Stimulated activated CD4-positive, alpha-beta T cell treated with anti-CD3 and anti-CD28 coated beads, Interleukin-12 subunit alpha, Interleukin-12 subunit beta, amount 100 ng/mL, for 48 hours (primary cell): ENCODE data around the gene COL17A1.

Source experiments
- DNase-seq, 3 donors: peaks; one replicate each; pipeline ENCODE4 v3.0.0-alpha.2; 2020; ENCODE audit warnings: low read depth in 2 of 3, low spot score in 1 of 3

The COL17A1 gene

DNA sequence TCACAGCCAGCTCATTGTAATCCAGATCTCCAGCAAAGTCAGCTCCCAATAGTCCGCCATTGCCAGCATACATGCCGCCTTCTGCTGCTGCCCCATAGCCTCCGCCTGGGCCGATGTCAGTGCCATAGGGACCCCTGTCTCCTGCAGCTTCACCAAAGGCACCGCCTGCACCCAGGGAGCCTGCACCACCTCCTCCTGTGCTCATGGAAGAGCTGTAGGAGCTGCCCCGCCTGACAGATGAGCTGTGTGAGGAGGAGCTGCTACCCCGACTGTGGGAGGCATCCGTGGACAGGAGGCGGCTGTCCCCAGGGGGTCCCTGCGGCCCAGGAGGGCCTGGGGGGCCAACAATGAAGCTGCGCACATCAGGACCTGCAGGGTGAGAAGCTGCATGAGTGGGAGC, 51.7 kb downstream of the COL17A1 start:
- DNase-seq = no peak

DNA sequence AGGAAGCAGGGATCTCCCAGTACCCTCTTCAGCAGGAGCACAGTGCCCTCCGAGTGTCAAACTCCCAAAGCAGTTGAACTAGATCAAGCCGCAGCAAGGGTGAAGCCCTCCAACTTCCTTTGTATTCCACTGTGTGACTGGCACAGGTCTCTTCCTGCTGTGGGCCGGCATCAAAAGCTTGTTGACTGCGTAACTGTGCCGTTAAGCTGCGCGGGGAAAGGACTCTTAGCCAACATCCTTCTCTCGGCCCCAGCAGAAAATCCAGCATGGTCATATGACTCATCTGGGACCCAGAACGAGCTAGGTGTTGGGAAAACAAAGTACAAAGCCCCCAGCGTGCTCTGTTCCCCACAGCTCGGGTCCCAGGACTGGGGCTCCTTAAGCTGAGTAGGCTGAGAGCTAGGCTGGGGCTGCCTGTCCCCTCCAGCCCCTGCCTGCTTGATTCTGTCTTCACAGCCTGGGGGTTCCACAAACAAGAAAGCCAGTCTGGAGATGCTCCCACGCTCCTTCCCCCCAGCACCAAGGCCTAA, 52.2 kb downstream of the COL17A1 start:
- no peak for DNase-seq

GRCh38 chr10:104032144-104032775, 53.4 kb downstream of the COL17A1 start:
- DNase-seq = no peak

DNA sequence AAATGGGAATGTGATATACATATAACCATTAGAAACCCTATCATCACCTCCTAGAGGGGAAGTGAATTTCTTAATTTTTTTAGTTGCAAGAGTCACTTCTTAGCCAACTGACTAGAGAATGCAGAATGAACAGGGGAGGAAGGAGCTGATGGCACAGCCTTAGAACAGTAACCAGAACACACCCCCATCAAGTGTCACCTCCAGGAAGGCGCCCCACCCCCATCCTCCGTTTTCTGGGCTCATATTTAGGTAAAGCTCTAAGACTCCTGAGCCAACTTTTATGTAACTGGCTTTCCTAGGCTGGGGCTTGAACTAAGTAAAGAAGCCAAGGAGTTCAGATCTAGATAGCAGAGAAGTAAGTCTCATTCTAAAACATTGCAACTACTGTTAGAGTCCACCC, 54.0 kb downstream of the COL17A1 start:
- DNase-seq = no peak

- DNase-seq = no peak
These were observed 56.2 kb downstream of the COL17A1 start for GRCh38 chr10:104029521-104029860.

DNA sequence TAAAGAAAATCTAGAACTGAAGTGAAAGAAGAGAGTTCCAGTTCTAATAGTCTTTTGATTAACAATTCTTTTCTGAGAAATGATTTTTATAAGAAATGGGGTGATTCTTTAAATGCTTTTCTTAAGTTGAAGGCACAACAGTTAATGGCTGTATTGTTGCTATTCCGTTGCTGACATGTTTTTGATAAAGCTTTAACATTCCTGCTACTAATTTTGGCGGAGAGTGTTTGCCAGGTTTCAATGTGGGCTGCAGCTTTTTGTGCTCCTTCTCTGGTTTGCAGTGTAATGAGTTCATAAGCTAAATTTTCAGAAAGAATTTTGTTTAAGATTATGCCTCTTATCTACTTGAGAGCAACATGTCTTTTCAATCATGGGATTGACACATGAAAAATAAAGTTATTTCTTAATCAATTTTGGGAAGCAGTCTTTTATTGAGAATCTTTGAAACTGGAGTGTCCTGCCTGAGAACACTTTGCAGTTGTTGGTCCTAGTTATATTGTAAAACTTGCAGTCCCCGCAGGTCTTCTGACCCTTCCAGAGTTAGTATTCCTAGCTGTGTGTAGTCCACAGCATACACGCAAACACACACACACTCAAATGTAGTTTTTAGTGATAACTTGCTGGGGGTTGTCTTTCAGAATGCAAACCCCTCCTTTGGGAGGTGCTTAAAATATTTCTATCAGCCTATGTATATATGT, 56.7 kb downstream of the COL17A1 start:
- DNase-seq = no peak

GRCh38 chr10:104028146-104028545, 57.5 kb downstream of the COL17A1 start:
- DNase-seq = no peak

DNA sequence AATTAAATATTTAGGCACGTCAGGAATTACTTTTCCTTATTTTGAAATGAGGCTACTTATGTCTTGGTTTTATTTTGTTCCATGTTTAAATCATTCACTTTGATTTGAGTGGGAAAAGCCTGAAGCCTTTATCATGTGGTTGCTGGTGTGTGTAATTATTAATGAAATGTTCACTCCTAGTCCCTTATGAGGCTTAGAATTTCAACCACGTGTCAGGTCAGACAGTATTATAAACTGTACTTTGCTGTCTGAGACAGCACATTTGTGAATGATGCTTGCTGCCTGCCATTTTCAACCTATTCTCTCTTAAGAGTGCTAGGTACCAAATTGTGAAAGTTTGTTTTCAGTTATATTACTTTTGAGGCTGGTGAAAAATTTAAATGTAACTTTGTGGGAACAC, 58.9 kb downstream of the COL17A1 start:
- no peak for DNase-seq

- no peak for DNase-seq
These were observed 60.2 kb downstream of the COL17A1 start for GRCh38 chr10:104025524-104025923.

DNA sequence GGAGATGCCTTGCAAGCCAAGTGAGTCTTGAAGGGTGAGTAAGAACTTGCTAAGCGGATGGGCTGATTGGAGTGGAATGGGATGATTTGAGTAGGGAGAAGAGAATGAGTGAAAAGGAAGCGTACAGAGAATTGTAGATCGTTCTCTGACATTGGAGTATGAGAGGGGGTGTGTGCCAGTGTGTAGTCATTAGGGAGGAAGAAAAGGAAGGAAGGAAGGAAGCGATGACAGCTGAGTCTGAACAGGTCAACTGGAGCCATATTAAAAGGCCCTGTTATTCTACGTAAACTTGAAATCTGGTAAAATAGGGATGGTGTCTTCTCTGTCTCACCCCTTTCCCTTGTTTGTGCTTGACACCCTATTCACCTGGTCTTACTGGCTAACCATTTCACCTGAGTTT, 63.7 kb downstream of the COL17A1 start:
- DNase-seq = no peak

GRCh38 chr10:104021246-104021645, 64.4 kb downstream of the COL17A1 start:
- DNase-seq = no peak

DNA sequence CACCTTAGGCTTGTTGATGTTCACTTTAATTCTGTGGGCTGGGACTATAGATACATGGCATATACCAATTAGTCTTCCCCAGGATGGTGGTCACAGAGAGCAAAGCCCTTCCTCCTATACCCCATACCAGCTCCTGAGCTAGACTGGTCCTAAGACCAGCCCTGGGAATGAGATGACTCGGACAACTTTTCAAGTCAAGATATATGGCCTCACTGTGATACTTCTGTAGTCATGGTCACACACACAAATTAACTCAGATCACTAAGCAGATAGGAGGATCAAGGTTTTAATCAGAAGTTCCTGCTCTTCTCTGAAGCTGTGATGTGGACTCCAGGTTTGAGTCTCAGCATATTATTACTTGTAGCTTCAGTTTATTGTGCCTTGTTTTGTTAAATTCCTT, 65.7 kb downstream of the COL17A1 start:
- DNase-seq = no peak

DNA sequence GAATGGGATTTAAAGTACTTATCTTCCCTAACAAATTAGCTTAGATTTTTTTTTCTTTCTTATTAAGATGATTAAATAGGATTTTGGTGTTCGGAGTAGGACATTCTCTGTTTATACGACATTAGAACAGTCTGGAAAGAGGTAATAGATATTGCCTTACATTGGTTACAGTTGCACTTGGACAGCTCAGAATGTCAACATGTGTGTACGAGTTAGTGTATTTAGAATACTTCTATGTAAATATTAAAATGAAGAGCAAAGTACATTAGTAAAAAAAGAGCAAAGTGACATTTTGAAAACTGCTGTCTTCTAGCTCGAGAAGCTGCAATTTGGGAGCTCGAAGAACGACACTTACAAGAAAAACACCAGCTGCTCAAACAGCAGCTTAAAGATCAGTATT, 67.2 kb downstream of the COL17A1 start:
- no peak for DNase-seq

DNA sequence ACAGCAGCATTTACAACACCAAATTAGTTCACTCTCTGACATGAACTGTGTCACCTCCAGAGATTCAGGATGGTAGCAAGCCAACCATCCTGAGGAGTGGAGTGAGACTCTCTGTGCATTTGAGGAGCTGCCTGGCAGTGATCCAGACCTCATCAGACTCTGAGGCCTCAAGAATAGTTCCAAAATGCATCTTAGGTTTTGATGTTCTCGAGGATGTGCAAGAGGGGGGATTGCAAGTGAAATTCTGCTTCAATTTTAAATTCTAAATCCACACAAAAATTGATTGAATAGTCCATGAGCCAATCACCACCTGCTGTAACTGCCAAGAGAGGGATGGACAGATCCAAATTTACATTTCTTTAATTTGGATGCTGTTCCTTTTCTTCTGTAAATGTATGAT, 69.0 kb downstream of the COL17A1 start:
- no peak for DNase-seq

GRCh38 chr10:104014176-104014575, 71.5 kb downstream of the COL17A1 start:
- no peak for DNase-seq

DNA sequence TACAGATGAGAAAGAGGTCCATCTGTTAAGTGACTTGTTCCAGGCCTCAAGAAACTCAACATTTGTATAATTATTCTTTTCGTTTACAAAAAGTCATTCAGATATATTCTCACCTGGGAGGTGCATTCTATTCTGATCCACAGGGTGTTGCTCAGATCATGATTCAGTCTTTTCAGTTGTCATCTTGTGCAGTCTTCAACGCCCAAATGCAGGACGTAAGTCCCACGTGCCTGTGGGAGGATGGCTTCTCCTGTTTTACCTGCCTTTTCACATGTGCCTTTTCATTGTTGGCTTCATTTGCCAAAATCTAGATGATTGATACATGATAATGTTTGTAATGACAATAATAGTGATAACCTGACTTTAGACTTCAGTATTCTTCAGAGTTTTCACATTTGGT, 72.2 kb downstream of the COL17A1 start:
- DNase-seq = no peak

GRCh38 chr10:104011904-104012303, 73.8 kb downstream of the COL17A1 start:
- DNase-seq = no peak

DNA sequence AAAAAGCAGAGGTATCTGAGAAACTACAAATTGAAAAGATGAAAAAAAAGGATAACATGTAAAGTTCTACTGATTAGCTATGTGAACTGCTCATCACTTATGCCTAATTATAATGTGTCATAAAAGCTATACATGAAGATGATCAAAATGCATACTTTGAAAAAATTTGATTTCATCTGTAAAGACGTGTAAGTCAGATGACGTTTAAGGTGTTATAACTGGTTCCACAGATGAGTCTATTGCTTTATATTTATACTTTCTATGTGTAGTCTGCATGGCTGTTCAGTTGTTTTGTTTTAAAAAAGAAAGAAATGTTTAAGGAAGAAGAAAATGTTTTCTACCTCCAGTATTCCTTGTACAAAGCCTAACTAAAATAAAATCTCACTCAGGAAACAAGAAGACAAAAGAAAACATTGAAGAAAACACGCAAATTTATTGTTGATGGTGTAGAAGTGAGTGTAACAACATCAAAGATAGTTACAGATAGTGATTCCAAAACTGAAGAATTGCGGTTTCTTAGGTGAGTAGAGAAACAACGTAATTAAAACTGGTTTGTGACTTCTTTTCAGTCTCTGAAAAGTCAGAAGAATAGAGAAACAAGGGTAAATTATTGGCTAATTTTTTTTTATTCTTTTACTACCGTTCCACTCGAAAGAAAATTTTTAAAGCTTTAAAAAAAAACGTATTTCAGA, 80.4 kb downstream of the COL17A1 start:
- DNase-seq = no peak

- DNase-seq = no peak
These were observed 82.8 kb downstream of the COL17A1 start for GRCh38 chr10:104002911-104003310.

DNA sequence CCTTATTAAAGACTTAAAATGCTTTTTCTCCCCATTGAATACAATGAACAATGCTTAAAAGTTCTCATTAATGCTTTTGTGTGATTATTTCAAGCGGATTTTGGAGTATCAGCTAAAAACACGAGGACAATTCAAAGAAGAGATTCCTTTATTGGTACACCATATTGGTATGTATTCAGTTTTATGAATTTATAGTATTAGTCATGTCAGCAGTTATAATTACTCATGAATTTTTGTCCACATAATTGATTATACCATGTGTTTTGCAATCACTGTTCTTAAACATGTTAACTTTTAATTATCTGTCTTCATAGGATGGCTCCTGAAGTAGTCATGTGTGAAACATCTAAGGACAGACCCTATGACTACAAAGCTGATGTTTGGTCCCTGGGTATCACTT, 86.9 kb downstream of the COL17A1 start:
- DNase-seq = no peak

GRCh38 chr10:103995134-103995533, 90.5 kb downstream of the COL17A1 start:
- DNase-seq = no peak

DNA sequence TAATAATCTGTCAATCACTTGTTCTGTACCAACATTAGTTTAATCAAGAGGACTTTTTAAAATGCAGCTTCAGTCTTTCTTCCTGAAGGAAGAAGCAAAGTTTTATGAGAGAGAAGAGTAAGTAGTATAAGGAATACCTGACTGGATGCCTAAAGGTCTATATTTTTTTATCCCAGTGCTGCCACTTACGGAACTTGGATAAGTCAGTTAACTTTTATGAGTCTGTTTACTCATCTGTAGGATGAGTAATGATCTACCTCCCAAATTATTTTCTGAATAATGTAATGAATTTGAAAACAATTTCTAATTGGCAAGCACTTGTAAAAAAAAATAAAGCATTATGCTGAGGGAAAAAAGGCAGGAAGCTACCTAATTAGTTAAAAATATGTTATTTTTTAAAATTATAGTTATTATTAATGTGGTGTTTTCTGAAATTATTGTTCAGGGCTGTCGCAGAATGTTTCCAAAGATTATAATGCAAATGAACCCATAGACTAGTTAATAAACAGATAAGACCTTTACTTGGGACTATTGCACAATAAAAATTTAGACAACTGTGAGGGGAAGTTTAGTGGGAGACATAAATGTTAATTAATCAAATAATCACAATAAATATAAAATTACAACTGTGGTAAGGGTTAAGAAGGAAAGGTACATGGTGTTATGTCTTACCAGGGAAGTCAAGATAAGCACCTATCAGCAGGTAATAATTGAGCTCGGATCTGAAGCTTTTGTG, 94.1 kb downstream of the COL17A1 start:
- DNase-seq = no peak
